ENCODE results near the gene URI1.

DNA sequence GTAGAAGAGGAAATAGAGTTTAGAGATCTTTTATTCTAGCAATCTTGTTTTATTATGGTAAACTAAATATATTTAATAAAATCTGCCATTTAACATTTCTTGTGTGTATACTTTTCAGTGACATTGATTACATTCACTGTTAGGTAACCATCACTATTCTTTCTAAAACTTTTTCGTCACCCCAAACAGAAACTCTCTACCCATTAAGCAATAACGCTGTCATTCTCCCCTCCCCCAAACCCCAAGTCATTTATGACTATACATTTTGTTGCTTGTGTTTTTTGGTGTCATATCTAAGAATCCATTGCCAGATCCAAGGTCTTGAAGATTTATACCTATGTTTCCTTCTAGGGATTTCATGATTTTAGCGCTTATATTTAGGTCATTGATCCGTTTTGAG lies 10.6 kb downstream of the URI1 start:
- TF ChIP-seq, protein P1, sequence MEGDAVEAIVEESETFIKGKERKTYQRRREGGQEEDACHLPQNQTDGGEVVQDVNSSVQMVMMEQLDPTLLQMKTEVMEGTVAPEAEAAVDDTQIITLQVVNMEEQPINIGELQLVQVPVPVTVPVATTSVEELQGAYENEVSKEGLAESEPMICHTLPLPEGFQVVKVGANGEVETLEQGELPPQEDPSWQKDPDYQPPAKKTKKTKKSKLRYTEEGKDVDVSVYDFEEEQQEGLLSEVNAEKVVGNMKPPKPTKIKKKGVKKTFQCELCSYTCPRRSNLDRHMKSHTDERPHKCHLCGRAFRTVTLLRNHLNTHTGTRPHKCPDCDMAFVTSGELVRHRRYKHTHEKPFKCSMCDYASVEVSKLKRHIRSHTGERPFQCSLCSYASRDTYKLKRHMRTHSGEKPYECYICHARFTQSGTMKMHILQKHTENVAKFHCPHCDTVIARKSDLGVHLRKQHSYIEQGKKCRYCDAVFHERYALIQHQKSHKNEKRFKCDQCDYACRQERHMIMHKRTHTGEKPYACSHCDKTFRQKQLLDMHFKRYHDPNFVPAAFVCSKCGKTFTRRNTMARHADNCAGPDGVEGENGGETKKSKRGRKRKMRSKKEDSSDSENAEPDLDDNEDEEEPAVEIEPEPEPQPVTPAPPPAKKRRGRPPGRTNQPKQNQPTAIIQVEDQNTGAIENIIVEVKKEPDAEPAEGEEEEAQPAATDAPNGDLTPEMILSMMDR (IDR thresholded peaks at IDR 0.05): no peak
- TF ChIP-seq ZFX (IDR thresholded peaks at IDR 0.05; ENCODE audit: borderline replicate concordance): no peak
